GM06990 (cell line): ENCODE measurements around the gene ARHGEF4.

Source experiments
- DNase-seq: peaks from one replicate; pipeline ENCODE4 v3.0.0-alpha.2; 2011; ENCODE audit not compliant: insufficient read length; ENCODE audit errors: extremely low read depth
- H3K27me3 ChIP-seq: replicated peaks from 2 replicates; pipeline ENCODE4 v1.6.0; 2011; ENCODE audit warnings: low read length; ENCODE audit not compliant: control insufficient read depth, insufficient read depth
- H3K36me3 ChIP-seq: 2 replicates; pipeline ENCODE4 v1.5.1; 2011; ENCODE audit warnings: low read length; ENCODE audit not compliant: control insufficient read depth, insufficient read depth
- H3K4me3 ChIP-seq: replicated peaks from 2 replicates; pipeline ENCODE4 v1.5.1; 2011; ENCODE audit warnings: low read depth, mild to moderate bottlenecking, control low read depth, low read length
- CTCF ChIP-seq: IDR thresholded peaks from 2 replicates; pipeline ENCODE4 v1.5.1; 2011; ENCODE audit warnings: low read length, control low read depth, mild to moderate bottlenecking, inconsistent platforms; ENCODE audit not compliant: insufficient read depth, poor library complexity, severe bottlenecking

Gene ARHGEF4

GRCh38 chr2:131054488-131054887 lies 217.8 kb downstream of the ARHGEF4 start:
- no peak for TF ChIP-seq CTCF
- H3K36me3 ChIP-seq, result peaks cover 29% of the 10 kb centered on the region
- H3K4me3 ChIP-seq, result no peak overlapping the region
- no peaks in the 10 kb centered on the region for H3K27me3 ChIP-seq
- DNase-seq, result no peak

GRCh38 chr2:131055169-131056065 lies 218.7 kb downstream of the ARHGEF4 start:
- H3K4me3 ChIP-seq, result no peak overlapping the region
- TF ChIP-seq CTCF, result no peak
- no peak for DNase-seq
- no peaks in the 10 kb centered on the region for H3K27me3 ChIP-seq
- peaks cover 29% of the 10 kb centered on the region for H3K36me3 ChIP-seq

GRCh38 chr2:131056204-131056931 lies 219.7 kb downstream of the ARHGEF4 start:
- TF ChIP-seq CTCF, result no peak
- H3K27me3 ChIP-seq, result no peaks in the 10 kb centered on the region
- H3K4me3 ChIP-seq, result no peak overlapping the region
- no peak for DNase-seq
- H3K36me3 ChIP-seq, result peaks cover 27% of the 10 kb centered on the region

- DNase-seq, result no peak
- H3K27me3 ChIP-seq, result no peaks in the 10 kb centered on the region
- TF ChIP-seq CTCF, result no peak
- no peak overlapping the region for H3K4me3 ChIP-seq
- H3K36me3 ChIP-seq, result peaks cover 25% of the 10 kb centered on the region
Observed at GRCh38 chr2:131056932-131057287, 220.2 kb downstream of the ARHGEF4 start.

GRCh38 chr2:131058214-131058843 lies 221.6 kb downstream of the ARHGEF4 start:
- TF ChIP-seq CTCF, result no peak
- Histone ChIP-seq H3K4me3 (no peak overlapping the region), H3K36me3 (peaks cover 16% of the 10 kb centered on the region), H3K27me3 (no peaks in the 10 kb centered on the region)
- no peak for DNase-seq
